ENCODE measurements around the gene SGPL1. TPM values are rescaled to one million over a fixed set of nuclear protein-coding genes. Genes with fewer than 3 reads are reported as not detected.

SGPL1 gene, protein sequence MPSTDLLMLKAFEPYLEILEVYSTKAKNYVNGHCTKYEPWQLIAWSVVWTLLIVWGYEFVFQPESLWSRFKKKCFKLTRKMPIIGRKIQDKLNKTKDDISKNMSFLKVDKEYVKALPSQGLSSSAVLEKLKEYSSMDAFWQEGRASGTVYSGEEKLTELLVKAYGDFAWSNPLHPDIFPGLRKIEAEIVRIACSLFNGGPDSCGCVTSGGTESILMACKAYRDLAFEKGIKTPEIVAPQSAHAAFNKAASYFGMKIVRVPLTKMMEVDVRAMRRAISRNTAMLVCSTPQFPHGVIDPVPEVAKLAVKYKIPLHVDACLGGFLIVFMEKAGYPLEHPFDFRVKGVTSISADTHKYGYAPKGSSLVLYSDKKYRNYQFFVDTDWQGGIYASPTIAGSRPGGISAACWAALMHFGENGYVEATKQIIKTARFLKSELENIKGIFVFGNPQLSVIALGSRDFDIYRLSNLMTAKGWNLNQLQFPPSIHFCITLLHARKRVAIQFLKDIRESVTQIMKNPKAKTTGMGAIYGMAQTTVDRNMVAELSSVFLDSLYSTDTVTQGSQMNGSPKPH
- total RNA-seq (2022; extraction: Qiagen RNA extraction; ENCODE audit: low read depth): 25.3 to 32.0 TPM (median 29.0 TPM) in 5 replicates

DNA sequence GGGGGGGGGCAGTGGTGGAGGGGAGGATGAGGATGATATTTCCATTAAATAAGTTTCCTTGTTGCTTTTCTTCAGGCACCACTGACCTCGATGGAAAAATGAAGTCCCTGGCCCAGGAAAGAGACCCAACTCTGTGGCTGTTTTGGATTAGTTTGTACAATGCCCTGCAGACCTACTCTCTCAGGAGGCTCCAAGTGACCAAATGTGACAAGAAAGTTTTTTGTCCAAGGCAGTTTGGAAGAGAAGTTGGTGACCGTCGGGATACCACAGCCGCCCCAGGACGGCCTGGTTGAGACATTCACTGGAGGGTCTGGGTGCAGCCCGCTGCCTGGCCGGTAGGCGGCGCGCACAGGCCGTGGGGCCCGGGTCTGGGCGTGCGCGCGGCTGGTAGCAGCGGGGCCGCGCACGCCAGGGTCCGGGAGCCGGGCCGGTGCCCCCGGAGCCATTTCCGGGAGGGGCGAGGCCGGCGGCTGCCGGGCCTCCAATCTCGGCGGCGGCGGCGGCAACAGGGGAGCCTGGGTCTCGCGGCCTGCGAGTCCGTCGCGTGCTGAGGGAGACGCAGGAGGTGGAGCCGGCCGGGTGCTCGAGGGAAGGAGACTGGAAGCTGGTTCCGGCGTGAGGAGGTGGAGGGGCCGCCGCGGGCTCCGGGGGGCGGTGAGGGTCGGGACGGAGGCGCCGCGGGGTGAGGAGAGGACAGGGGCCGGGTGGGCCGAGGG, at the start of gene SGPL1:
TSS of gene SGPL1 (plus strand) at position 445 of the 716 bp plus-strand sequence. CDS start 906 bp downstream, outside the sequence.

DNA sequence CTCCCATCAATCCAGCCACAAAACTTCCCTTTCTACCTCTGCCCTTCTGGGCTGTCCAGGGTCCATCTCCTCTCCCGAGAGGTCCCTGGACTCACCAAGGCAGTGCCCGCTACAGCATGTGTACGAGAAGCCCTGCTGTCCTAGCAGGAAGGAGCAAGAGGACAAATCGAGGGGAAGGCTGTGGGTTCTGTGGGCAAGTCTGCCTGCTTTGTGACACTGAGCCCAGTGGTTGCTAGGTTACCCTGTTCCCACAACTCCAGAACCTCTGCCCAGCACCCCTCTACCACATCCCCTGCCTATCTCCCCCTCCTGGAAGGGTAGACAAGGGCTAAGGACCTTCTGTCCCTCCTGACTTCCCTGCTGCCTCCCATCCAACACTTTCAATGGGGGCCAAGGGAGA, 30.6 kb upstream of the SGPL1 start, which contains the start of gene TBATA:
TSS of gene TBATA (minus strand) at position 188 of the 400 bp plus-strand sequence. CDS start 1,998 bp downstream, outside the sequence.

DNA sequence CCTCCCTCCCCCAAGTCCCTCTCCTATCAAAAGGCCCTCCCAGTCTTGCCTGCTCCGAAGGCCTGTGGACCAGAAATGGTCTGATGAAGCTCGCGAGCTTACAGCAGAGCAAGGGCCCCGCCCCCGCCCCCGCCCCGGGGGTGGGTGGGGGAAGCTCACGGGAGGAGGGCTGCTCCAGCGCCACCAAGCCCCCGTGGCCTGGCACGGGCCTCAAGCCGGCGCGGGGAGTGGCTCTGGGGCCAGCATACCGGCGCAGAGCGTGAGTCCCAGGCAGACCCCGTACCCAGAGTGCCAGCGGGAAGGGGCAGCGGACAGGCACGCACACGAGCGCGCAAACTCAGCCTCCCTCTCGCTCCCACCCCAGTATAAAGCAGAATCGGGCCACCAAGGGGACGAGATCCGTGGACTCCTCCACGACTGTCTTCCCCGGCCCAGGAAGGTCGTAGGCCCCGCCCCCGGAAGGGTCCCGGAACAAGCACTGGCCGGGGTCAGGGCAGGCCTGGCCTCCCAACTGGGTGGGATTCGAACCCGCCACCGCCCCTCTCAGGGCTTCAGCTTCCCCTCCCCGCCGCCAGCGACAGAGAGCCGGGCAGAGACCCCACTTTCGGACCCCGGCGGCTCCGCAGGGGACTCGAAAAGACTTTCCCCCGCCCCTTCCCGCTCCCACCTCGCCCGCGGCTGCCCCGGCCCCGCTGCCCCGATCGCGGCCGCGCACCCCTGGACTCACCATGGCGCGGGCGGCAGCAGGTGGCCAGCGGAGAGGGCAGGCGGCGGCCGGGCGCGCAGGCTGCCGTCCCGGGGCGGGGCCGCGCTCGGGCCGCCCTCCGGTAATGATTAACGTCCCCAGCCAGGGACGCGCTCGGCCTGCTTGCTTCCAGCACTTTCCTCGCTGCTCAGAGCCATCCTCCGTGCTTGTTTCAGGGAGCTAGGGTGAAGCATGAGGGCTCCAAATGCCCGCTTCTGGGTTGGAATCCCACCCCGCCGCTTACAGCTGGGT, 72.4 kb downstream of the SGPL1 start, which contains the start of gene PCBD1:
TSS of gene PCBD1 (minus strand) at position 762 of the 997 bp plus-strand sequence. CDS start at position 730, 32 bp downstream.

Other genes with a start within 250 kb of the SGPL1 start
- gene PRF1, start 213.2 kb upstream of the SGPL1 start, total RNA-seq (2022; extraction: Qiagen RNA extraction; ENCODE audit: low read depth): 0.09 to 0.25 TPM in 2 of 5 replicates, not detected in the others
- gene ADAMTS14, start 143.4 kb upstream of the SGPL1 start, total RNA-seq (2022; extraction: Qiagen RNA extraction; ENCODE audit: low read depth): 0.07 to 0.14 TPM (median 0.12 TPM) in 4 of 5 replicates, not detected in the other
- not detected in 5 replicates for gene TBATA, start 30.6 kb upstream of the SGPL1 start, total RNA-seq (2022; extraction: Qiagen RNA extraction; ENCODE audit: low read depth)
- gene PCBD1, start 72.6 kb downstream of the SGPL1 start, total RNA-seq (2022; extraction: Qiagen RNA extraction; ENCODE audit: low read depth): 180 to 257 TPM (median 238 TPM) in 5 replicates